Measurements from ENCODE around the gene OTOP1.

GRCh38 chr4:4249866-4250265 is 23.1 kb upstream of the OTOP1 start:
- TF ChIP-seq GATA2 (IDR thresholded peaks at IDR 0.05; ENCODE audit: low read depth, low read length): no peak
- TF ChIP-seq GATA3 (IDR thresholded peaks at IDR 0.05; ENCODE audit: low read depth, low read length): no peak

All from SH-SY5Y (cell line).